Loucy (cell line): Measurements from ENCODE around the gene FLT3.

Experiments
- CTCF ChIP-seq: fragments of 200-600 bp; sonication (generic); conservative IDR thresholded peaks from 2 replicates; pipeline ENCODE4 v1.5.1; 2014; ENCODE audit warnings: mild to moderate bottlenecking, antibody characterized with exemption, low read length
- EZH2phosphoT487 ChIP-seq: fragments of 200-600 bp; IDR thresholded peaks from 2 replicates; pipeline ENCODE4 v1.6.1; 2018; ENCODE audit warnings: antibody characterized with exemption, mild to moderate bottlenecking, moderate library complexity, borderline replicate concordance

- TF ChIP-seq CTCF (no peak), EZH2phosphoT487 (no peak)
Observed at GRCh38 chr13:27961227-27962085, 138.9 kb downstream of the FLT3 start.
